ENCODE data around the gene C19orf33.
A peak's percentile ranks its signal among the peaks of the same experiment; 100 is the strongest.

Gene C19orf33

GRCh38 chr19:38346837-38347236 lies 42.8 kb downstream of the C19orf33 start:
- DNase-seq: no peak

GRCh38 chr19:38350883-38351282 lies 46.8 kb downstream of the C19orf33 start:
- DNase-seq: no peak

GRCh38 chr19:38351865-38352395 lies 47.9 kb downstream of the C19orf33 start:
- DNase-seq: no peak

- DNase-seq: peak; percentile 52
These were observed 48.6 kb downstream of the C19orf33 start for GRCh38 chr19:38352611-38353010.

Measured in eye (tissue), 1 donor.